Tibial nerve (tissue), 4 donors: Measurements from ENCODE around the gene INO80E.

Source experiments
- CTCF ChIP-seq, 5 experiments: fragments of 200-600 bp in 3 of 5; fragments of 450-650 bp in 2 of 5; sonication (generic) in 3 of 5; IDR thresholded peaks; one replicate each; pipeline ENCODE4 v1.5.1; 2016 to 2019; ENCODE audit warnings: antibody characterized with exemption in 5 of 5, mild to moderate bottlenecking in 3 of 5, moderate library complexity in 2 of 5
- EP300 ChIP-seq, 2 donors: sonication (generic); formaldehyde crosslinking; IDR thresholded peaks; one replicate each; pipeline ENCODE4 v1.6.1; 2017; ENCODE audit warnings: antibody characterized with exemption in 2 of 2, mild to moderate bottlenecking in 1 of 2

- no peak for TF ChIP-seq CTCF (IDR thresholded peaks at IDR 0.05)
- TF ChIP-seq EP300 (IDR thresholded peaks at IDR 0.05) = no peak
Measured at GRCh38 chr16:29961127-29961478, 34.9 kb upstream of the INO80E start.
